Effector CD4-positive, alpha-beta T cell (primary cell): ENCODE measurements around the gene PIAS4.

Experiments
- DNase-seq: peaks from one replicate; pipeline ENCODE4 v3.0.0-alpha.2; 2020

PIAS4 gene

DNA sequence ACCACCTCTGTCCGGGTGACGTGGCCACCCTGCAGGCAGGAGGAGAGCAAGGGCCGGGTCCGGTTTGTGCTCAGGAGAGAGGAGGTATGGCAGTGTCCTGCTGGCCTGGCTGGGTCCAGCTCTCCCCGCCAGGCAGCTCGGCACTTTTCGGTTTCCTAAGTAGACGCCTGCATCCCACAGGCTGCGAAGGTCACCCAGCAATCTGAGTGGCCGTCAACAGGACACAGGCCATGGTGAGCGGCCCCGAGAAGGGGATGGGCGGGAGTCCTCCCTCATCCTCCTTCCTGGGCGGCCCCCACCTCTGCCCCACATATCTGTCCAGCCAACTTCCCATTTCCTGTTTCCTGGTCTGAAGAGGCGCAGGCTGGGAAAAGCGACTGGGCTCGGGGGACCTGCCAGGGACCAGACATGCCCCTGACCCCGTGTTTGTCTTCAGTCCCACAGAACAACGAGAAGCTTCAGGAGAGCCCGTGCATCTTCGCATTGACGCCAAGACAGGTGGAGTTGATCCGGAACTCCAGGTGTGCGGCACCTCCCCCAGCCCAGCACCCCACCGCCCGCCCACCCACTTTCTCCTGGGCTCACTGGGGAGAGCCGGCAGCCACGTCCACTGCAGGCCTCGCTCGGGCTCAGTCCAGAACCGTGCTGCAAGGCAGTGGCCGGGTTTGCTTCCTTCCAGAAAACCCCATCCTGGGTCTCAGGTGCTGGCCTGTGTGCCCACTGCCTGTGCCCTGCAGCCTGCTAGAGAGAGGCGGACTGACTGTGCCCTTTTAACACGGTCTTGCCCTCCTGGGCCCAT, 16.3 kb downstream of the PIAS4 start:
- no peak for DNase-seq

DNA sequence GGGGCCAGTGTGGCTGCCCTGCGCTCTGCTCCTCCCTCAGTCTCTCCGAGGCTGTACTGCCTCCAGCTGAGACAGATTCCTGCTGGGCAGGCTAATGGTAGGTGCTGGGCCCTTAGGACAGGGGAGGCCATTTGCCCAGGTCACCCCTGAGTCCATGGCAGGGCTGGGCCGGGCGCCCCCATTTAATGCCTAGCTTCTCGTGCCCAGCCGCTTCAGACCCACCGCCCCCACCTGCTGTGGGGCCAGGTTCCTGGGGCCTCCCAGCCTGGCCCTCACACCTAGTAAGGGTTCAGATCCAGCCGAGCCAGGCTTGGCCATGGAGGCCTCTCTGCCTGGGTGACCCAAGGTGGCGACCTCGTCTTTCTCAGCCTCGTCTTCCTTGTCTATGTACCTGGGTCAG, 17.8 kb downstream of the PIAS4 start:
- DNase-seq: no peak

DNA sequence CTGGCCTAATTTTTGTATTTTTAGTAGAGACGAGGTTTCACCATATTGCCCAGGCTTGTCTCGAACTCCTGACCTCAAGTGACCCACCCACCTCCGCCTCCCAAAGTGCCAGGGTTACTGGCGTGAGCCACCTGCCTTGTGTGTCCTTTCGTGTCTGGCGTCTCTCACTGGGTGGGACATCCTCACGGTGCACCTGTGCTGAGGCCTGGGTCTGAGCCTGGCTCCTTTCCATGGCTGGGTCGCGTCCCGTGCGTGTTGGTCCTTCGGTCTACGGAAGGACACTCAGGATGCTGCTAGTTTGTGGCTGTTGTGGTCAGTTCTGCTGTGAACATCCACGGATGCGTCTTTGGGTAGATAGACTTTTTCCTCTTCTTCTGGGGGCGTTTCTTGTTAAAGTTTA, 19.6 kb downstream of the PIAS4 start:
- no peak for DNase-seq

DNA sequence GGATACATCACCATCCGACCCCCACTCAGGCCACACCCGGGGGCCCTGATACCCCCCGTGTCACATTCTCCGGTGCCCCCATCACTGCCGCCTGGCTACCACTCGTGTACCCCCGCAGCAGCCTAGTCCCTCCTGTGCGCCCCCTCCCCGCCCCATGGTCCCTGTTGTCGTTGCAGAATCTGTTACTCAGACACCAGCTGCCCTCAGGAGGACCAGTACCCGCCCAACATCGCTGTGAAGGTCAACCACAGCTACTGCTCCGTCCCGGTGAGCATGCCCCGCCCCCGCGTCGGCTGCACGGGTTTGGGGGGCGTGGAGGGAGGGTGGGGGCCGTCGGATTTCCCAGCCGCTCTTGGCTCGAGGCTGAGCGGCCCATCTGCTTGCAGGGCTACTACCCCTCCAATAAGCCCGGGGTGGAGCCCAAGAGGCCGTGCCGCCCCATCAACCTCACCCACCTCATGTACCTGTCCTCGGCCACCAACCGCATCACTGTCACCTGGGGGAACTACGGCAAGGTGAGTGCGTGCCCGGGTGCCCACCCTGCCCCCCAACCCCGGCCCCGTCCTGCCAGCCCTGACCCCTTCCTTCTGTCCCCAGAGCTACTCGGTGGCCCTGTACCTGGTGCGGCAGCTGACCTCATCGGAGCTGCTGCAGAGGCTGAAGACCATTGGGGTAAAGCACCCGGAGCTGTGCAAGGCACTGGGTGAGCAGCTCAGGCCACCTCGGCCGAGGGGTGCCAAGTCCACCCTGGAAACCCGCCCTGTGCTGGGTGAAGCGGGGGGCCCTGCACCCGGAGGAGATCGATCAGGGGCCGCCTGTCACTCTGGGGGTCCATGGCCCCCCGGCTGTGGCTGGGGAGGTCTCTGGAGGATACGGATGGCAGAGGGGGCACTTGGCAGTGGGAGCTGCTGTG, 21.1 kb downstream of the PIAS4 start:
- no peak for DNase-seq

DNA sequence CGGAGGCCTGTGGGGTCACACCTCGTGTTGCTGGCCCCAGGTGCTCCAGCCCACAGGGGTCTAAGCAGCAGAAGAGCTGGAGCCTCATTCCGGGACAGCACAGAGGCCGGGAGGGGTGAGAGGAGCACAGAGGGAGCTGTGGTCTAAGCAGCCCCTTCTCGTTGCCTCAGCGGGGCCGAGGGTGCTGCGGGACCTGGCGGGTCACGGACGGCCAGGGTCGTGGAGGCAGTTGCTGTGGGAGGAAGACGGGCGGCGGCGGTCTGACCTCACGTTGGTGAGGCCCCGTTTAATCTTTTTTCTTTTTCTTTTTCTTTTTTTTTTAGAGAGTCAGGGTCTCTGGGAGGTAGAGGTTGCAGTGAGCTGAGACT, 21.7 kb downstream of the PIAS4 start:
- no peak for DNase-seq

DNA sequence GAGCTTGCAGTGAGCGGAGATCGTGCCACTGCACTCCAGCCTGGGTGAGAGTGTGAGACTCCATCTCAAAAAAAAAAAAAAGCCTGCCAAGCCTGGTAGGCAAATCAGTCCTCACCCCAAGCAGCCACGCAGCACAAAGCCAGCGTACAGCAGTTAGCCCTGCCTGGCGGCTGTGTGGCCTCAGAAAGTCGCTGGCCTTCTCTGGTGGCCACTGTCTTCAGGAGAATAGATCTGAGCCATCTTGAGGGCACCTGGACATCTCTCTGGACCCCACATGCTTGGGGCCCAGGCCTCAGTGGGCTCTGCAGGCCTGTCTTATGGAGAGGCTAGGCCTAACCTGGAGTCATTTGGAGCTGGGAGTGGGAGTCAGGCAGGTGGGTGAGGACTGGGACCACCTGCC, 23.0 kb downstream of the PIAS4 start:
- DNase-seq: no peak

DNA sequence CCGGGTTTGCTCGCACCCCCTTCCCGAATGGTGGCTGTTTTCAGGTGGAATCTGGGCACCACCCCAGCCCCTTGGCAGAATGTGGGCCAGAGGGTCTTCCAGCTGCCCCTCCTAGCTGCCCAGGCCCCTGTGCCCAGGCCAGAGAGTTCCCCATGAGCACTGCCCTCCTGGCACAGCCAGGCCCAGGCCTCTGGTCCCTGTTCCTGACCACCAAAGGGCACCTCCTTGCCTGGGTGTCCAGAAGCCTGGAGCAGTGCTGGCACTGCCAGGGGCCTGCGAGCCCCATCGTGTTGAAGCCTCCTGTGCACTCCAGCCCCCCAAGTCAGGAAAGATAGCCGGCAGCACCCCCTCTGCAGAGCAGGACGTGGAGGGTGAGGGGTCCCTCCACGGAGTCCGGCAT, 23.4 kb downstream of the PIAS4 start:
- no peak for DNase-seq

DNA sequence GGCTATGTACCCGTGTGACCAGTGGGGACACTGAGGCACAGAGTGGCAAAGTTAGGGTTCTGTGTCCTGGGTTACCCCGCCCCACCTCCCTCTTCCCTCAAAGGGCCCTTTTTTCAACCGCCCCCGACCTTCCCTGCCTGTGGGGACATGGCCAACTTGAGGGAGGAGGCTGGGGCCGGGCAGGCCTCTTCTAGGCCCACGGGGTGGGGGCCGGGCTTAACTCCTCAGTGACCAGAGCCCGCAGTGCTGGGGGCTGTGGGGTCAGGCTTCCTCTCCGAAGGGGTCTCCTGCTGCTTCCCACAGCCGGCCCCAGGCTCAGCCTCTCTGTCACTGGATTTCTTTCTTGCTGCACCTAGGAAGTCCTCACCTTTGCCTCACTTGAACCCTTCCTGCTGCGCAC, 23.9 kb downstream of the PIAS4 start:
- DNase-seq: no peak

DNA sequence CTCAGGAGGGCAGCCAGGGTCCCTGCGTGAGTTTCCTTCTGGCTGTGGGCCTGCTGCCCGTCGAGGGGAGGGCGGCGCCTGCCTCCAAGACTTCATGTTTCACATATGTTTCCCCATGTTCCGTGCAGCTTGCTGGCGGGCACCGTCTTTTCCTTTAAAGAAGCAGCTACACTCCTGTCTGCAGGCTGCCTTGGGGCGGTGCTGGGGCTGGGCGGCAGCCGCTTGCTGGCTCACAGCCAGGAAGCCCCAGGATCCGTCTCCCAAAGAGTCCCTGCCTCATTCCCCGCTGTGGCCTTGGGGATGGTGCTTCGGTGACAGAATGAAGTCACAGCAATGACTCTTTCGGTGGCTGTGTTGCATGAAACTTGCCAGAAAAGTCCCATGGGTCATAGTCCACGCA, 24.9 kb downstream of the PIAS4 start:
- no peak for DNase-seq

DNA sequence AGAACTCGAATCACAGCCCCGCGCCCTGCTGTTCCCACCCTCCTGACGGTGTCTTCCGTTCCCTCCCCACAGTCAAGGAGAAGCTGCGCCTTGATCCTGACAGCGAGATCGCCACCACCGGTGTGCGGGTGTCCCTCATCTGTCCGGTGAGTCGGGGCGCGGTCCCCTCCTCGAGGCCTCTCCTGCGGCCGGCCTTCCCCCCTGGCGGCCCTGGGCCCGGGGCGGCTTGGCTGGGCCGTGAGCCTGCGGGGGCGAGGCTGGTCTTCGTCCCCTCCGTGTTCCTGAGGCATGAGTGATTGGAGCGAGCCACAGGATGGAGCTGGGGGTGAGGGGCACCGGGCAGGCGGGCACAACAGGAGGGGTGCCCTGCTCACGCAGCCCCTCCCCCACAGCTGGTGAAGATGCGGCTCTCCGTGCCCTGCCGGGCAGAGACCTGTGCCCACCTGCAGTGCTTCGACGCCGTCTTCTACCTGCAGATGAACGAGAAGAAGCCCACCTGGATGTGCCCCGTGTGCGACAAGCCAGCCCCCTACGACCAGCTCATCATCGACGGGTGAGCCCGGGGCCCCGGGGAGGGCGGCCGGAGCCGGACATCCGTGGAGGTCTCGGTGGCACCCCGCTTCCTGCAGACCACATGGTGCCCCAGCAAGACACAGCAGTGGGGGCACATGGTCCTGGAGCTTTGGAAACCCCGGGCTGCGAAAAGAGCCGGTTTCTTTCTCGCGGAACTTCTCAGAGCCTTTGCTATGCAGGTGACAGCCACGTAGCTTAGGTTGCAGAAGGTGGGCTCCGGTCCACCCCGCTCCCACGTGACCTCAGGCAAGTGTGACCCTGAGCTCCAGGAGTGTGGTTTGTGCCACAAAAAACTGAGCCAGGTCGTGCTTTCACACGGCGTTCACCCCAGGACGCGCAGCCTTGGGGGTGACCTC, 25.8 kb downstream of the PIAS4 start:
- DNase-seq: no peak

DNA sequence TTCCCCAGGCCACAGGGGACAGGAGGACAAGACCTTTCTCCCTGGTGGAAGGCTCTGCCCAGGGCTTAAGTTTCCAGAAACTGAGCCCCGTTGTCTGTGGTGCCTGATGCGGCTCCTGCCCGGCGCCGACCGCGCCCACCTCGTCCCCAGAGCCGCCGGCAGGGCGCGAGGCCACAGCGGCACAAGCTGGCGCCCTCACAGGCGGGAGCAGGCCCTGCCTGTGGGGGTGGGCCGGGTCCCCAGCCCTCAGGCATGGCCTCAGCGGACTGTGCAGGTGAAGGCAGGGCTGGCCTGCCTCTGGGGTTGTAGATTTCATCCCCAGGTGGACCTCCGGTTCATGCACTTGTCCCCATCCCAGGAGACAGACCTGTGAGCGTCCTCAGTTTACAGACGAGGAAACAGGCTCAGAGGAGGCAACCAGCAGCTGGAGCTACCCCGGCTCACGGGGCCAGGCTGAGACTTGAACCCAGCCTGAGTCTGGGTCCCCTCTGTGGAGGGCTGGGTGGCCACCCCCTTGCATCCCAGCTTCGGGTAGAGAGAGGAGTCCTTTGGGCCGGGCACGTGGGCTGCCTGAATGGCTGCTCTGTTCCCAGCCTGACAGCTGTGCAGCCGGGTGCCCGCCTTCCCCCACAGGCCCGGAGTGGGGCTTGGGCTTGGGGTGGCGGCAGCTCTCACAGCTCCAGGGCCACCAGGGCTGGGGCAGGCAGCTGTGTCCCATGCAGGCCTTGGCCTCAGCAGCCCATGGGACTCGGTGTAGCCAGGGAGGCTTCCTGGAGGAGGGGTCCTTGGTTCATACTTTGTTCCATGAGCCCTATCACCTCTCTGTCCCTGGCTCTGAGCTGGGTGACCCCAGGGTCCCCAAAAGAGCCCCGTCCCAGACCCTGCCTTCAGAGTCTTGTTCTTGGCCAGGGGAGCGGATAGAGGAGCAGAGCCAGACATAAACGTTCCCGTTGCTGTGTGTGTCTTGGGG, 26.8 kb downstream of the PIAS4 start:
- no peak for DNase-seq

DNA sequence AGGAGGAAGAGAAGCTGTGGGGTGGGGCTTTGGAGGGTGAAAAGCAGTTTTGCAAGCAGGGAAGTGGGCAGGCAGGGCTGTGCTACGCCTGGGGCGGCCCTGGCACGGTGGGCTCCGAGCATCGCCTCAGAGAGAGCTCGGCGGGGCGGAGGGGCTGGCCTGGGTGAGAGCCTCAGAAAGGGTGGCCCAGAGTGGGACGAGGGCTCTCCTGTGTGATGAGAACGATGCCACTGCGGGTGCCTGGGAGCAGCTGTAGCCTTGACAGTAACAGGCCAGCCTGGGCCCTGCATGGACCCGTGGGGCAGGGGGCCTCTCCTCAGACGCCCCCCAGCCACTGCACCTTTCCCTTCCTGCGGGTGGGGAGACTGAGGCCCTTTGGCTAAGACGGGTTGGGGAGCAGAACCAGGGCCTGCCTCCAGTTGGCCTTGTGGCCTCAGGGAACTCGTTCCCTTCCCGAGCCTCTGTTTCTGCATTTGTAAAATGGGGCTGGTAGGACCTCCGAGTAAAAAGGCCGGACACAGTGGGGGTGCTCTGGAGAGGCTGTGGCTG, 27.6 kb downstream of the PIAS4 start:
- DNase-seq: no peak

DNA sequence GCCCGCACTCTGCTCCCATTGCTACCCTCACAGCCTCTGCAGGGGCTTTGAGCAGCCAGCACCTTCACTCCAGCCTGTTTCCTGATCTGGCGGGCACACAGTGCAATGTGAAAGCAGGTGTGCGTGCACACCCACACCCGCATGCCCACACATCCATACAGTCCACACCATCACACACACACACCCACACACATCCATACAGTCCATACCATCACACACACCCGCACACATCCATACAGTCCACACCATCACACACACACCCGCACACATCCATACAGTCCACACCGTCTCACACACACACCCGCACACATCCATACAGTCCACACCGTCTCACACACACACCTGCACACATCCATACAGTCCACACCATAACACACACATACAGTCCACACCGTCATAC, 28.0 kb downstream of the PIAS4 start:
- DNase-seq: no peak

DNA sequence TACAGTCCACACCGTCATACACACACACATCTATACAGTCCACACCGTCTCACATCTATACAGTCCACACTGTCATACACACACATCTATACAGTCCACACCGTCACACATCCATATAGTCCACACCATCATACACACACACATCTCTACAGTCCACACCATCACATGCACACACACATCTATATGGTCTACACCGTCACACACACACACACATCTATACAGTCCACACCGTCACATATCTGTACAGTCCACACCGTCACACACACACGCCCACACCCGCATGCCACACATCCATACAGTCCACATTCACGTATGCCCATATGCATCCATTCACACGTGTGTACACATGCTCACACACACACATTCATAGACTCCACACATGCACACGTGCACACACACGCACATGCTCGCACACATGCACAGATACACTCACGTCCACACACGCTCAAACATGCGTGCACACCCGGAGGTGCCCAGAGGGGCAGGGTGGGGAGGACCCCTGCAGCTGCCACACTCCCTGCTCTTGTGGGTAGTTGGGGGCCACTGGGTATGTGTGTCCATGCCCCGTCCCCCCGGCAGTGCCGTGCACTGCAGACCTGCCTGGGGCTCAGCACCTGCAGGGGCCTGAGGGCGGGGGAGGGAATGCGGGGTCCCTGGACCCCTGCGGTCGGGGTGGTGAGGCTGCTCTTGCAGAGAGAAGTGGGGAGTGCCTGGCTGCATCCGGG, 29.2 kb downstream of the PIAS4 start:
- DNase-seq: no peak

DNA sequence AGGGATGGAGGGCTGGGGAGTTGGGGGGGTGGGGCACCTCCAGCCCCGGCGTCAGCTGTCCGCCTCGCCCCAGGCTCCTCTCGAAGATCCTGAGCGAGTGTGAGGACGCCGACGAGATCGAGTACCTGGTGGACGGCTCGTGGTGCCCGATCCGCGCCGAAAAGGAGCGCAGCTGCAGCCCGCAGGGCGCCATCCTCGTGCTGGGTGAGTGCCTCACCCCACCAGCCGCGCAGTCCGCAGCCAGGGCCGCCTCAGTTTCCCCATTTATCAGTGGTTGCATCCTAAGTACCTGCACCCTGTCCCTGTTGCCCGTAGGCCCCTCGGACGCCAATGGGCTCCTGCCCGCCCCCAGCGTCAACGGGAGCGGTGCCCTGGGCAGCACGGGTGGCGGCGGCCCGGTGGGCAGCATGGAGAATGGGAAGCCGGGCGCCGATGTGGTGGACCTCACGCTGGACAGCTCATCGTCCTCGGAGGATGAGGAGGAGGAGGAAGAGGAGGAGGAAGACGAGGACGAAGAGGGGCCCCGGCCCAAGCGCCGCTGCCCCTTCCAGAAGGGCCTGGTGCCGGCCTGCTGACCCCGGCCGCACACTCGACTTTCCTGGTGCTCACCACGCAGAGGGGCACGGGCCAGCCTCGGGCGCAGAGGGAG, 29.9 kb downstream of the PIAS4 start:
- DNase-seq: no peak

DNA sequence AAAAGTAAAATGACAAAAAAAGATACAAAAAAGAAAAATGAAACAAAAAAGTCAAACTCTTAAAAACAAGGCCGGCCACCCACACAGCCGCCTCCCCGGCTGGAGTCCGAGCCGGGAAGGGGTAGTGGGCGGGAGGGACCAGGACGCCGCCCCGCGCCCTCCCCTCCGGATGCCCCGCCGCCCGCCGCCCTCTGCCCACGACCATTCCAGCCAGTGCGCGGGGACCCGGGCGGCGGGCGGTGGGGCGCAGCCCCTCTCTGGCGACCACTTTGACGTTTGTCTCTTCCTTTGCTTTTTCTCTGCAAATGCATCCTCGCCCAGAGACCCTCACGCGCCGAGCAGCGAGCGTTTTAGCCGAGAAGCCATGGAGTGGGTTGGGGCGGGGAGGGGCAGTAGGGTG, 30.5 kb downstream of the PIAS4 start:
- no peak for DNase-seq

DNA sequence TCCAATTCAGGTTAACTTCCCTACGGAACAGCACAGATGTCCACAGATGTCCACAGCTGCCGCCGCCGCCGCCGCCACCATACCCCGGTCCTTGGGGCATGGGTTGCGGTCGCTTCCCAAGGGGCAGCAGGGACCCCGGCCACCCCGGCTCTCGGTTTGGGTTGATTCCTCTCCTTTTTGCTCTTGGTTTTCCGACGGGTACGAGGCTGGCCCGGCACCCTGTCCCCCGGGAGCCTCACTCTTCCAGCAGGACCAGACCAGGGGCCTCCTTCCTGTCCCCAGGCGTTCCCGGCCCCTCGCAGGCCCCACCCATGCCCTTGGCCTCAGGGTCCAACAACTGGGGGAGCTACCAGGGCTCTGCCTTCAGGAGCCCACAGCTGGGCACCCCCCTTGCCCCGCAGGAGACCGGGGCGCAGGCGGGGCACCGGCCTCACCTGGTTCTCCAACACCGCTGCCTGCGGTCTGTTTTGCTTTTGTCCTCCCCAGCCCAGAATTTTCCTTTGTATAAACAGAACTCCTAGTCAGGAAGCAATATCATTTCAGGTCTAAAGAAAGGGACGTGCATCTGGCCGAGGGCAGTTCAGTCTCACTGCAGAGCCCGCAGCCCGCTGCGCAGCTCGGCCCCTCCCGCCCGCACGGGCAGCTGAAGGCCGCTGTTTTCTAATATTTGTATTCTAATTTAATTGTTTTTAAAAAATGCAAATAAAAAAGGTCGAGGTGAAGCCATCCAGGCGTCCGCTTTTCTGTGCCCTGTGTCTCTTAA, 31.3 kb downstream of the PIAS4 start:
- DNase-seq: no peak

DNA sequence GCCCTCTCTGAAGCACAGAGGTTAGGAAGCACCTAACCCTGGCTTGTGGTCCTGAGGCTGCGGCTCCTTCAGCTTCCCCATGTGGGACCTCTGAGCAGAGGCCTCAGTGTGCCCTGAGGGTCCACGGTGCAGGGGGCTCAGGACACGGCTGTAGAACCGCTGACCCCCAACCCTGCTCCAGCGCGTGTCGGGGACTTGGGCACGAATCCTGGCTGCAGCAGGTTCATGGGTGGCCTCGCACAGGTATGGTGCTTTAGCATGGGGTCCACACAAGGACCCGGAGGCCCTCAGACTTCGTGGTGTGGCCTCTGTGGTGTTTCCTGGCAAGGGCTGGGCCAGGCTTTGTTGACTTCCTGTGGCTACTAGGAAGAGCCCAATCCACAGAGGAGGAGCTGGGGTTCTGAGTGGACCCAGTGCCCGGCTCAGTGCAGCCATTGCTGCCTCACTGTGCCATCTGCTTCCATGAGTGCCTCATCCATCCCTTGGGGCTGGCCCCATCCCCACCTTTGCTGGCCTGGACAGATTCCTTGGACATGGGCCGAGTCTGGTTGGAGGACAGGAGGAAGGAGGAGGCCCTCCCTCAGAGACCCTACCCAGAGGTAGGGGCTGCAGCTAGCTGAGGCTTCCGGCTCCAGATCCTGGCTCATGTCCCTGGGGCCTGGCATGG, 34.7 kb downstream of the PIAS4 start:
- no peak for DNase-seq

DNA sequence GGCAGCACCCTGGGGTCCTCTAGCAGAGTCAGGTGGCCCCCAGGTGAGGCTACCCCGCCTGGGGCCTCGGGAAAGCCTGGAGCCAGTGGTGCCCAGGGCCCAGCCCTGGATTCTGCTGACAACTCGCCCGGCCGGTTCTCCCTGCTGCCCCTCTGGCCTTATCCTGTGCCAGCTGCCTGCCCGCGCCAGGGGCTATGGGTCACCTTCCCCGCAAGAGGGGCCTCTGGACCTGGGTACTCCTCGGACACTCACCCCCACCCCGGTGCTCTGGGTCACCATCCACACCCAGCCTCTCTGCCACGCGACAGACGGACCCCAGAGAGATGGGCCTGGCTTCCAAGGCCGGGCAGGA, 35.2 kb downstream of the PIAS4 start:
- no peak for DNase-seq
